HCT116 (cell line): ENCODE results near the gene TPO. TPM values are rescaled to one million over a fixed set of nuclear protein-coding genes. Genes with fewer than 3 reads are reported as not detected.

ENCODE experiments used
- ATAC-seq: fragments of 200-7000 bp; cut with Tn5 transposase; 2 replicates; pipeline ENCODE4 v1.9.1; 2020; ENCODE audit warnings: mild to moderate bottlenecking, moderate library complexity
- BruUV-seq: library from RNA; stranded (reverse); fragments of 400-500 nt; replicated peaks from 2 replicates; lab custom pipeline; 2021; lab: Mats Ljungman, UMichigan
- CTCF ChIA-PET: fragments of 300-600 bp; sonication (Branson Sonifier 250); formaldehyde crosslinking; loops from one replicate; lab custom pipeline; 2021; ENCODE audit warnings: antibody characterized with exemption; lab: Charles Lee
- POLR2A ChIA-PET: fragments of 300-600, 350-600 bp; sonication (Branson Sonifier 250); formaldehyde crosslinking; loops from one replicate; lab custom pipeline; 2021; ENCODE audit warnings: antibody characterized with exemption; lab: Charles Lee
- RAD21 ChIA-PET, 2 experiments: fragments of 300-600 bp; sonication (Branson Sonifier 250); formaldehyde crosslinking; loops; one replicate each; lab custom pipeline; 2023; ENCODE audit warnings: low total read pairs in 2 of 2; ENCODE audit not compliant: uncharacterized antibody in 2 of 2, unreplicated experiment in 2 of 2, low non-redundant PET in 1 of 2; lab: Charles Lee
- DNase-seq: peaks from one replicate; pipeline ENCODE4 v3.0.0-alpha.2; 2010; ENCODE audit warnings: low read depth, low spot score
- H2AFZ ChIP-seq: fragments of 200-600 bp; shearing (Covaris generic), sonication (generic); 2 replicates; pipeline ENCODE4 v1.6.1; 2017; ENCODE audit warnings: low read depth, mixed run types, mixed read lengths, antibody characterized with exemption, low read length; ENCODE audit not compliant: poor library complexity, severe bottlenecking
- H3K27ac ChIP-seq: 2 replicates; pipeline ENCODE4 v1.5.1; 2012; ENCODE audit warnings: low read depth, low read length
- H3K27me3 ChIP-seq: fragments of 200-600 bp; sonication (generic); 2 replicates; pipeline ENCODE4 v1.6.1; 2016; ENCODE audit warnings: mixed run types, low read length, mixed read lengths; ENCODE audit not compliant: insufficient read depth
- H3K36me3 ChIP-seq, 2 experiments: fragments of 200-500 bp in 1 of 2; fragments of 200-600 bp in 1 of 2; sonication (Bioruptor generic) in 1 of 2; sonication (generic) in 1 of 2; 2 replicates each; pipeline versions ENCODE4 v1.5.1 to v1.6.1; 2014 to 2016; ENCODE audit warnings: low read length in 2 of 2, inconsistent platforms in 1 of 2, mixed read lengths in 1 of 2, mixed run types in 1 of 2; ENCODE audit not compliant: insufficient read depth in 2 of 2, control insufficient read depth in 1 of 2
- H3K4me1 ChIP-seq, 2 experiments: fragments of 200-600 bp in 1 of 2; sonication (generic) in 1 of 2; 2 replicates each; pipeline versions ENCODE4 v1.5.1 to v1.6.1; 2012 to 2017; ENCODE audit warnings: low read length in 2 of 2, inconsistent platforms in 1 of 2, mild to moderate bottlenecking in 1 of 2, mixed read lengths in 1 of 2, mixed run types in 1 of 2, moderate library complexity in 1 of 2; ENCODE audit not compliant: insufficient read depth in 2 of 2, control insufficient read depth in 1 of 2
- H3K4me2 ChIP-seq: fragments of 200-600 bp; sonication (generic); 2 replicates; pipeline ENCODE4 v1.6.1; 2017; ENCODE audit warnings: mixed run types, low read length, mixed read lengths
- H3K4me3 ChIP-seq, 2 experiments: fragments of 200-600 bp in 1 of 2; sonication (generic) in 1 of 2; replicated peaks in 1 of 2; 2 replicates each; pipeline ENCODE4 v1.5.1; 2011 to 2016; ENCODE audit warnings: low read length in 2 of 2, control low read depth in 1 of 2, low read depth in 1 of 2, mild to moderate bottlenecking in 1 of 2, mixed read lengths in 1 of 2, mixed run types in 1 of 2
- H3K79me2 ChIP-seq: fragments of 200-600 bp; sonication (generic); 2 replicates; pipeline ENCODE4 v1.6.1; 2017; ENCODE audit warnings: mild to moderate bottlenecking, mixed run types, low read length, moderate library complexity, mixed read lengths; ENCODE audit not compliant: insufficient read depth
- H3K9ac ChIP-seq: fragments of 200-600 bp; sonication (generic); 2 replicates; pipeline ENCODE4 v1.6.1; 2016; ENCODE audit warnings: low read length, mixed read lengths
- H3K9me2 ChIP-seq: fragments of 200-600 bp; sonication (generic), shearing (Covaris generic); 2 replicates; pipeline ENCODE4 v1.6.1; 2017; ENCODE audit warnings: mixed run types, mild to moderate bottlenecking, moderate library complexity; ENCODE audit not compliant: insufficient read depth
- H3K9me3 ChIP-seq, 2 experiments: fragments of 200-500 bp in 1 of 2; fragments of 200-600 bp in 1 of 2; sonication (Bioruptor generic) in 1 of 2; sonication (generic) in 1 of 2; 2 replicates each; pipeline ENCODE4 v1.6.1; 2014 to 2017; ENCODE audit warnings: low read length in 2 of 2, mixed read lengths in 2 of 2, inconsistent platforms in 1 of 2, low read depth in 1 of 2, mild to moderate bottlenecking in 1 of 2, mixed run types in 1 of 2, moderate library complexity in 1 of 2; ENCODE audit not compliant: control insufficient read depth in 1 of 2, insufficient read depth in 1 of 2
- H4K20me1 ChIP-seq: fragments of 200-600 bp; sonication (generic), shearing (Covaris generic); 2 replicates; pipeline ENCODE4 v1.6.1; 2017; ENCODE audit warnings: mixed run types, mild to moderate bottlenecking, moderate library complexity; ENCODE audit not compliant: insufficient read depth
- ATF3 ChIP-seq: IDR thresholded peaks from 2 replicates; pipeline ENCODE4 v1.6.1; 2012
- CEBPB ChIP-seq: IDR thresholded peaks from 2 replicates; pipeline ENCODE4 v1.6.1; 2012; ENCODE audit warnings: low read depth
- CTCF ChIP-seq, 3 experiments: fragments of 200-600 bp in 1 of 3; sonication (generic) in 1 of 3; IDR thresholded peaks in 2 of 3; conservative IDR thresholded peaks in 1 of 3; 2 replicates each; pipeline ENCODE4 v1.5.1; 2012 to 2017; ENCODE audit warnings: low read depth in 2 of 3, low read length in 2 of 3, antibody characterized with exemption in 1 of 3, borderline replicate concordance in 1 of 3, control low read depth in 1 of 3, mild to moderate bottlenecking in 1 of 3, mixed read lengths in 1 of 3, mixed run types in 1 of 3, moderate library complexity in 1 of 3; ENCODE audit not compliant: insufficient read depth in 1 of 3
- EGR1 ChIP-seq: IDR thresholded peaks from 2 replicates; pipeline ENCODE4 v1.6.1; 2012; ENCODE audit warnings: low read depth
- ELF1 ChIP-seq: IDR thresholded peaks from 2 replicates; pipeline ENCODE4 v1.6.1; 2012; ENCODE audit warnings: low read depth, borderline replicate concordance
- EZH2phosphoT487 ChIP-seq: fragments of 200-600 bp; IDR thresholded peaks from 2 replicates; pipeline ENCODE4 v1.6.1; 2018; ENCODE audit warnings: antibody characterized with exemption, borderline replicate concordance
- FOSL1 ChIP-seq: IDR thresholded peaks from 2 replicates; pipeline ENCODE4 v1.6.1; 2012; ENCODE audit warnings: low read depth
- MAX ChIP-seq: IDR thresholded peaks from 2 replicates; pipeline ENCODE4 v1.6.1; 2012
- POLR2A ChIP-seq: IDR thresholded peaks from 2 replicates; pipeline ENCODE4 v1.7.0; 2011; ENCODE audit warnings: borderline replicate concordance; ENCODE audit not compliant: insufficient read depth, insufficient read length; ENCODE audit errors: extremely low read depth
- REST ChIP-seq: IDR thresholded peaks from 2 replicates; pipeline ENCODE4 v1.6.1; 2012; ENCODE audit warnings: low read depth
- SIN3A ChIP-seq: IDR thresholded peaks from 2 replicates; pipeline ENCODE4 v1.6.1; 2012; ENCODE audit warnings: low read depth
- SRF ChIP-seq: IDR thresholded peaks from 2 replicates; pipeline ENCODE4 v1.6.1; 2012; ENCODE audit warnings: low read depth
- TCF7L2 ChIP-seq: IDR thresholded peaks from 2 replicates; pipeline ENCODE4 v1.7.0; 2011; ENCODE audit warnings: borderline replicate concordance, inconsistent platforms; ENCODE audit not compliant: insufficient read depth, insufficient read length; ENCODE audit errors: extremely low read depth
- ZBTB33 ChIP-seq: IDR thresholded peaks from 2 replicates; pipeline ENCODE4 v1.6.1; 2011; ENCODE audit warnings: mild to moderate bottlenecking, low read length, moderate library complexity; ENCODE audit not compliant: insufficient replicate concordance; ENCODE audit errors: extremely low read depth
- ZFX ChIP-seq: fragments of 450-650 bp; IDR thresholded peaks from 2 replicates; pipeline ENCODE4 v1.6.1; 2017
- ZNF274 ChIP-seq: fragments of 200-500 bp; sonication (Bioruptor generic); IDR thresholded peaks from 2 replicates; pipeline ENCODE4 v1.6.1; 2014; ENCODE audit warnings: mild to moderate bottlenecking, low read depth, low read length, inconsistent platforms
- intact Hi-C: fragments of 100-400 bp; cut with micrococcal nuclease; formaldehyde crosslinking; loops from 2 replicates; pipeline ENCODE4 v1.10.0; 2022
- total RNA-seq: library from RNA; stranded (reverse); gene quantifications from one replicate; pipeline ENCODE4 v1.2.1, GENCODE V29; 2021; ENCODE audit not compliant: unreplicated experiment

Gene TPO
- total RNA-seq, 1 experiment from 2014 or later = not detected

- no peak for TF ChIP-seq CTCF (IDR thresholded peaks at IDR 0.05 in 2 of 3, conservative IDR thresholded peaks at IDR 0.05 in 1 of 3; ENCODE audit: borderline replicate concordance in 1 of 3, insufficient read depth in 1 of 3, low read depth in 2 of 3, low read length in 2 of 3)
- TF ChIP-seq FOSL1 = no peak
- TF ChIP-seq ZNF274 = no peak
- no peak for TF ChIP-seq SIN3A
- TF ChIP-seq MAX = no peak
- TF ChIP-seq REST = no peak
- TF ChIP-seq ATF3 = no peak
- no peak for TF ChIP-seq TCF7L2
- no peak for TF ChIP-seq EGR1
- no peak for TF ChIP-seq ZBTB33
- TF ChIP-seq EZH2phosphoT487 = no peak
- TF ChIP-seq ZFX = no peak
- no peak for TF ChIP-seq SRF
- no peak for TF ChIP-seq CEBPB
- no peak for TF ChIP-seq POLR2A
- TF ChIP-seq ELF1 = no peak
- no peak overlapping the region for H3K4me3 ChIP-seq
- no peaks in the 10 kb centered on the region for H3K79me2 ChIP-seq
- H2AFZ ChIP-seq = no peak overlapping the region
- H3K9me3 ChIP-seq = no peaks in the 10 kb centered on the region
- H3K36me3 ChIP-seq = no peaks in the 10 kb centered on the region
- BruUV-seq = no TSS peak
- no peaks in the 10 kb centered on the region for H3K4me1 ChIP-seq
- H3K4me2 ChIP-seq = no peak overlapping the region
- no peaks in the 10 kb centered on the region for H4K20me1 ChIP-seq
- intact Hi-C loops = no loop called here
- RAD21 ChIA-PET = no interaction called here
- POLR2A ChIA-PET = no interaction called here
- DNase-seq = no peak
- CTCF ChIA-PET = no interaction called here
- no peaks in the 10 kb centered on the region for H3K27me3 ChIP-seq
- ATAC-seq = no peak
- H3K9me2 ChIP-seq = no peaks in the 10 kb centered on the region
- H3K27ac ChIP-seq = no peak overlapping the region
- no peak overlapping the region for H3K9ac ChIP-seq
Measured at GRCh38 chr2:1499033-1499795, 86.0 kb downstream of the TPO start.
